Neural progenitor cell (in vitro differentiated cells): ENCODE measurements around the gene OR52E4. TPM values are rescaled to one million over a fixed set of nuclear protein-coding genes. Genes with fewer than 3 reads are reported as not detected.

Experiments used
- DNase-seq: peaks from one replicate; pipeline ENCODE4 v3.0.0-alpha.2; 2016; ENCODE audit warnings: low spot score
- H2AFZ ChIP-seq: fragments of 200-600 bp; sonication (generic); replicated peaks from 2 replicates; pipeline ENCODE4 v1.6.1; 2016; ENCODE audit warnings: antibody characterized with exemption
- H3F3A ChIP-seq: fragments of 200-600 bp; sonication (generic); 2 replicates; pipeline ENCODE4 v1.6.1; 2016; ENCODE audit warnings: antibody characterized with exemption, low read depth
- H3K27ac ChIP-seq: fragments of 200-600 bp; sonication (generic); 2 replicates; pipeline ENCODE4 v1.5.1; 2016; ENCODE audit warnings: mild to moderate bottlenecking
- H3K27me3 ChIP-seq: fragments of 200-600 bp; sonication (generic); 2 replicates; pipeline ENCODE4 v1.6.1; 2016; ENCODE audit warnings: mild to moderate bottlenecking, moderate library complexity
- H3K36me3 ChIP-seq: fragments of 200-600 bp; sonication (generic); 2 replicates; pipeline ENCODE4 v1.5.1; 2016
- H3K4me1 ChIP-seq: fragments of 200-600 bp; sonication (generic); 2 replicates; pipeline ENCODE4 v1.6.1; 2016; ENCODE audit warnings: mixed run types
- H3K4me2 ChIP-seq: fragments of 200-600 bp; sonication (generic); 2 replicates; pipeline ENCODE4 v1.6.1; 2016
- H3K4me3 ChIP-seq: fragments of 200-600 bp; sonication (generic); 2 replicates; pipeline ENCODE4 v1.5.1; 2016
- H3K79me2 ChIP-seq: fragments of 200-600 bp; sonication (generic); 2 replicates; pipeline ENCODE4 v1.6.1; 2016; ENCODE audit warnings: low read depth
- H3K9ac ChIP-seq: fragments of 200-600 bp; sonication (generic); 2 replicates; pipeline ENCODE4 v1.6.1; 2016
- H3K9me3 ChIP-seq: fragments of 200-600 bp; sonication (generic); 2 replicates; pipeline ENCODE4 v1.5.1; 2016; ENCODE audit warnings: low read depth
- H4K20me1 ChIP-seq: fragments of 200-600 bp; sonication (generic); 2 replicates; pipeline ENCODE4 v1.6.1; 2016; ENCODE audit warnings: low read depth
- H3K27ac Mint-ChIP-seq: 3 replicates; pipeline ENCODE4 v1.8.0; 2021; ENCODE audit warnings: mixed read lengths
- H3K27me3 Mint-ChIP-seq: 2 replicates; pipeline ENCODE4 v1.8.0; 2022; ENCODE audit warnings: low read depth, mild to moderate bottlenecking, inconsistent platforms, moderate library complexity, mixed read lengths; ENCODE audit not compliant: insufficient read depth
- H3K36me3 Mint-ChIP-seq: 3 replicates; pipeline ENCODE4 v1.8.0; 2021; ENCODE audit warnings: mixed read lengths
- H3K4me1 Mint-ChIP-seq: 3 replicates; pipeline ENCODE4 v1.8.0; 2021; ENCODE audit warnings: mixed read lengths
- H3K4me3 Mint-ChIP-seq: 3 replicates; pipeline ENCODE4 v1.8.0; 2021; ENCODE audit warnings: mild to moderate bottlenecking, moderate library complexity, mixed read lengths
- H3K9me3 Mint-ChIP-seq: 3 replicates; pipeline ENCODE4 v1.8.0; 2020; ENCODE audit warnings: mixed read lengths
- EZH2 ChIP-seq: fragments of 200-600 bp; sonication (generic); IDR thresholded peaks from 2 replicates; pipeline ENCODE4 v1.6.1; 2017; ENCODE audit warnings: antibody characterized with exemption, mild to moderate bottlenecking, moderate library complexity
- EZH2phosphoT487 ChIP-seq: fragments of 200-600 bp; sonication (generic); IDR thresholded peaks from 2 replicates; pipeline ENCODE4 v1.6.1; 2017; ENCODE audit warnings: antibody characterized with exemption
- total RNA-seq: library from RNA; depleted of rRNA; stranded (reverse); fragments of >200 nt; gene quantifications from 2 replicates; pipeline ENCODE4 v1.2.3, GENCODE V29; 2015; ENCODE audit warnings: low replicate concordance
- TF ChIP-seq, protein P1 (sequence below): fragments of 200-600 bp; sonication (generic); IDR thresholded peaks from 2 replicates; pipeline ENCODE4 v1.5.1; 2017; ENCODE audit warnings: antibody characterized with exemption, mild to moderate bottlenecking

OR52E4 gene
- total RNA-seq, 1 donor from 2014 or later: not detected

DNA sequence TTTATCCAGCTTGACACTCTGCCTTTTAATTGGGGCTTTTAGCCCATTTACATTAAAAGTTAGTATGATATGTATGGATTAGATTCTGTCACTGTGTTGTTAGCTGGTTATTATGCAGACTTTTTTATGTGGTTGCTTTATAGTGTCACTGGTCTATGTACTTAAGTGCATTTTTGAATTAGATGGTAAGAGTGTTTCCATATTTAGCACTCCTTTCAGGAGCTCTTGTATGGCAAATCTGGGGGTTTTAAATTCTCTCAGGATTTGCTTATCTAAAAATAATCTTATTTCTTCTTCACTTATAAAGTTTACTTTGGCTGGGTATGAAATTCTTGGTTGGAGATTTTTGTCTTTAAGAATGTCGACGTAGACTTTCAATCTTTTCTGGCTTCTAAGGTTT, 42.7 kb upstream of the OR52E4 start:
- Histone ChIP-seq H3K27me3 (no peaks in the 10 kb centered on the region), H3K79me2 (no peaks in the 10 kb centered on the region), H3K4me1 (no peaks in the 10 kb centered on the region), H3K9ac (no peak overlapping the region), H2AFZ (no peak overlapping the region), H3K27ac (no peak overlapping the region), H3F3A (no peaks in the 10 kb centered on the region), H3K9me3 (no peaks in the 10 kb centered on the region), H3K4me2 (no peak overlapping the region), H4K20me1 (no peaks in the 10 kb centered on the region), H3K36me3 (no peaks in the 10 kb centered on the region), H3K4me3 (no peak overlapping the region)
- no peak for DNase-seq
- TF ChIP-seq EZH2phosphoT487 (no peak), EZH2 (no peak)
- TF ChIP-seq, protein P1, sequence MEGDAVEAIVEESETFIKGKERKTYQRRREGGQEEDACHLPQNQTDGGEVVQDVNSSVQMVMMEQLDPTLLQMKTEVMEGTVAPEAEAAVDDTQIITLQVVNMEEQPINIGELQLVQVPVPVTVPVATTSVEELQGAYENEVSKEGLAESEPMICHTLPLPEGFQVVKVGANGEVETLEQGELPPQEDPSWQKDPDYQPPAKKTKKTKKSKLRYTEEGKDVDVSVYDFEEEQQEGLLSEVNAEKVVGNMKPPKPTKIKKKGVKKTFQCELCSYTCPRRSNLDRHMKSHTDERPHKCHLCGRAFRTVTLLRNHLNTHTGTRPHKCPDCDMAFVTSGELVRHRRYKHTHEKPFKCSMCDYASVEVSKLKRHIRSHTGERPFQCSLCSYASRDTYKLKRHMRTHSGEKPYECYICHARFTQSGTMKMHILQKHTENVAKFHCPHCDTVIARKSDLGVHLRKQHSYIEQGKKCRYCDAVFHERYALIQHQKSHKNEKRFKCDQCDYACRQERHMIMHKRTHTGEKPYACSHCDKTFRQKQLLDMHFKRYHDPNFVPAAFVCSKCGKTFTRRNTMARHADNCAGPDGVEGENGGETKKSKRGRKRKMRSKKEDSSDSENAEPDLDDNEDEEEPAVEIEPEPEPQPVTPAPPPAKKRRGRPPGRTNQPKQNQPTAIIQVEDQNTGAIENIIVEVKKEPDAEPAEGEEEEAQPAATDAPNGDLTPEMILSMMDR: no peak
- Mint-ChIP-seq H3K9me3 (no peaks in the 10 kb centered on the region), H3K4me1 (no peaks in the 10 kb centered on the region), H3K27me3 (no peaks in the 10 kb centered on the region), H3K4me3 (no peak overlapping the region), H3K36me3 (no peaks in the 10 kb centered on the region), H3K27ac (no peak overlapping the region)

DNA sequence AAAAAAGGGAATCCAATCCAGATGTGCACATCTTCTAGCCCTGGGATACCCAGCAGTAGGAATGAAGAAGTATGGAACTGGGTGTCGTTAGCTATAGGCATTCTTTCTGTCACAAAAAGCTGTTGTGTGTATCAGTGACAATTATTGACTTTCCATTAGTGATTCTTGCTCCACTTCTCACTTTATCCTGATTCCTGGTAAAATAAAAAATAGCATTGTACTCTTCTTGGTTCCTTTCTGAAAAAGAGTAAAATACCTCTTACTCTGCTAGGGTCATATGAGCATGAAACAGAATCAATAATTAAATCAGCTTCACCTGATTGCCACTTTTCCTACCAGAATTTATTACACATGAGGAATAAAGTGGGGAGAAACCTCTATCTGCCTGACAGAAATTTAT, 38.6 kb upstream of the OR52E4 start, which contains the start of gene OR52E6:
Gene OR52E6 (minus strand): TSS at position 101 of the 400 bp plus-strand sequence. CDS start 0 bp downstream, at position 101.
- Histone ChIP-seq H2AFZ (no peak within 1 kb of the TSS), H3K79me2 (no peaks in the 10 kb centered on the region), H3K27ac (no peak within 1 kb of the TSS), H3F3A (no peaks in the 10 kb centered on the region), H4K20me1 (no peaks in the 10 kb centered on the region), H3K4me3 (no peak within 1 kb of the TSS), H3K4me1 (no peaks in the 10 kb centered on the region), H3K36me3 (no peaks in the 10 kb centered on the region), H3K9ac (no peak within 1 kb of the TSS), H3K9me3 (no peaks in the 10 kb centered on the region), H3K4me2 (no peak within 1 kb of the TSS), H3K27me3 (no peaks in the 10 kb centered on the region)
- no peak within 1 kb of the TSS for H3K4me3 Mint-ChIP-seq
- H3K27ac Mint-ChIP-seq: no peak within 1 kb of the TSS
- no peaks in the 10 kb centered on the region for H3K27me3 Mint-ChIP-seq
- TF ChIP-seq EZH2phosphoT487 (no peak), EZH2 (no peak)
- TF ChIP-seq, protein P1: no peak
- no peaks in the 10 kb centered on the region for H3K36me3 Mint-ChIP-seq
- no peak for DNase-seq
- no peaks in the 10 kb centered on the region for H3K9me3 Mint-ChIP-seq
- no peaks in the 10 kb centered on the region for H3K4me1 Mint-ChIP-seq

DNA sequence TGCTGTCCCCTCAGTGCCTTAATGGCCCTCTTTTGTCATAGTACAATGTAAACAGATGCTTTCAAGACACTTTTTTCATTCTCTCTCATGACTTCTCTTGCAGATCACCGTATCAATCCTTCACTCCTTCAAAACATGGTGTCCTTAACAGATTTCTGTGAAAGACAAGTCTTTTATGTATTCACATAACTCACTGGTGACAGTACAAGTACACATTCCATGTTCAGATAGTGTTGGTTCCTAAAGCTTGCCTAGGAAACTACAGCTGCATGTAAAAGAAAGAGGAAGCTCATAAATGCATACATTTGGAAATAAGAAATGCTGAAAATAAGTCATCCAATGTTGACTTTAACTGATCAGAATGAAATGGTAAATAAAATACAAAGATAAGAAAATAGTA, 33.7 kb upstream of the OR52E4 start:
- TF ChIP-seq, protein P1: no peak
- TF ChIP-seq EZH2 (no peak), EZH2phosphoT487 (no peak)
- DNase-seq: no peak
- Histone ChIP-seq H3F3A (no peaks in the 10 kb centered on the region), H3K36me3 (no peaks in the 10 kb centered on the region), H3K4me2 (no peak overlapping the region), H3K27ac (no peak overlapping the region), H3K79me2 (no peaks in the 10 kb centered on the region), H3K27me3 (no peaks in the 10 kb centered on the region), H4K20me1 (no peaks in the 10 kb centered on the region), H3K9ac (no peak overlapping the region), H3K4me3 (no peak overlapping the region), H3K9me3 (no peaks in the 10 kb centered on the region), H2AFZ (no peak overlapping the region), H3K4me1 (no peaks in the 10 kb centered on the region)
- peaks cover 2% of the 10 kb centered on the region for H3K27me3 Mint-ChIP-seq
- no peak overlapping the region for H3K27ac Mint-ChIP-seq
- H3K4me3 Mint-ChIP-seq: no peak overlapping the region
- no peaks in the 10 kb centered on the region for H3K4me1 Mint-ChIP-seq
- no peaks in the 10 kb centered on the region for H3K36me3 Mint-ChIP-seq
- no peaks in the 10 kb centered on the region for H3K9me3 Mint-ChIP-seq
